Kidney (tissue), 14 donors: ENCODE data around the gene ADGRV1. TPM values are rescaled to one million over a fixed set of nuclear protein-coding genes. Genes with fewer than 3 reads are reported as not detected.

ENCODE experiments used
- DNase-seq, 5 donors: peaks; one replicate each; pipeline ENCODE4 v3.0.0-alpha.2; 2013 to 2020
- FAIRE-seq: peaks from 2 replicates; lab custom pipeline; 2012; peaks lifted over from hg19 to GRCh38; lab: Jason Lieb, UNC
- H3K27ac ChIP-seq, 2 donors: one replicate each; pipeline ENCODE4 v1.7.0; 2013; ENCODE audit warnings: low read depth in 2 of 2, low read length in 2 of 2, inconsistent platforms in 1 of 2
- H3K27me3 ChIP-seq: one replicate; pipeline ENCODE4 v1.7.1; 2013; ENCODE audit warnings: low read length, inconsistent platforms; ENCODE audit not compliant: control insufficient read depth, insufficient read depth
- H3K36me3 ChIP-seq, 3 donors: one replicate each; pipeline versions ENCODE4 v1.7.0 to v1.7.1; 2013; ENCODE audit warnings: low read length in 3 of 3, control low read depth in 1 of 3, inconsistent platforms in 1 of 3; ENCODE audit not compliant: insufficient read depth in 3 of 3, control insufficient read depth in 2 of 3
- H3K4me1 ChIP-seq, 3 donors: one replicate each; pipeline versions ENCODE4 v1.7.0 to v1.7.1; 2013; ENCODE audit warnings: low read length in 3 of 3, inconsistent platforms in 1 of 3, low read depth in 1 of 3; ENCODE audit not compliant: control insufficient read depth in 2 of 3, insufficient read depth in 2 of 3
- H3K4me3 ChIP-seq, 3 donors: one replicate each; pipeline versions ENCODE4 v1.7.0 to v1.8.1; 2013; ENCODE audit warnings: low read length in 3 of 3, control low read depth in 1 of 3, inconsistent platforms in 1 of 3
- H3K9ac ChIP-seq, 3 donors: one replicate each; pipeline versions ENCODE4 v1.7.0 to v1.7.1; 2013; ENCODE audit warnings: low read length in 3 of 3, control low read depth in 1 of 3, inconsistent platforms in 1 of 3
- H3K9me3 ChIP-seq, 3 donors: one replicate each; pipeline versions ENCODE4 v1.7.0 to v1.7.1; 2013; ENCODE audit warnings: low read length in 3 of 3, control low read depth in 1 of 3, inconsistent platforms in 1 of 3; ENCODE audit not compliant: control insufficient read depth in 2 of 3, insufficient read depth in 1 of 3
- CTCF ChIP-seq: IDR thresholded peaks from 3 replicates; pipeline ENCODE4 v1.5.1; 2012; ENCODE audit warnings: mild to moderate bottlenecking, moderate library complexity, borderline replicate concordance; ENCODE audit not compliant: insufficient read depth; ENCODE audit errors: extremely low read depth
- intact Hi-C: fragments of 100-400 bp; cut with DNase I; formaldehyde crosslinking; loops from one replicate; pipeline ENCODE4 v1.11.1; 2022
- polyA plus RNA-seq: library from polyadenylated mRNA; stranded (reverse); fragments of 350-450 nt; fragmentation: Illumina TruSeq; extraction: RNeasy Lipid Tissue Mini Kit (QIAGEN cat#74804); gene quantifications from one replicate; pipeline ENCODE4 v1.2.3, GENCODE V29; 2014; ENCODE audit warnings: low read depth, low replicate concordance; ENCODE audit not compliant: insufficient read depth
- total RNA-seq: library from RNA; stranded (reverse); fragmentation: NEBNext Ultra II Directional; extraction: Animal tissue kit (Norgen Biotek cat#: 25700); gene quantifications from one replicate; pipeline ENCODE4 v1.2.1, GENCODE V29; 2021
- donor health status: control.
- donor health status: control.
- donor health status: control.
- donor health status: control.
- donor health status: control.
- donor health status: DM: yes; HTN: yes; CAD: no.
- donor health status: Normal renal cell carcinoma (clear cell type).

Gene ADGRV1
- total and polyA plus RNA-seq, 2 donors from 2014 or later, result 7.0 to 7.3 TPM

DNA sequence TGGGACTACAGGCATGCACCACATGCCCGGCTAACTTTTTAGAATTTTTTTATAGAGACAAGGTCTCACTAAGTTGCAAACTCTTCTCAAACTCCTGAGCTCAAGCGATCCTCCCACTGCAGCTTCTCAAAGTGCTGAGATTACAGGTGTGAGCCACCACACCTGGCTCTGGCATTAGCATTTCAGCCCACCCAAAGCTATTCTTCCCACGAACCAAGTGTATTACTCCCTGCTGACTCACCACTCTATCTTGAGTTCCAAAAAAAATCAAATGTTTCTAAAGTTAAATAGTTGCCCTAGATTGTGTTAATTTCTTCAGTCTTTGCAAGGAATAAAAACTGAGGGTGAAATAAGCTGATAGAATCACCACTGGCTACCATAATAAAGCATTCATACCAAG, 619.0 kb downstream of the ADGRV1 start:
- no peak overlapping the region for H3K4me3 ChIP-seq
- no peak for FAIRE-seq
- H3K27ac ChIP-seq, result no peak overlapping the region
- no peak for TF ChIP-seq CTCF
- no peaks in the 10 kb centered on the region for H3K9me3 ChIP-seq
- H3K27me3 ChIP-seq, result no peaks in the 10 kb centered on the region
- H3K9ac ChIP-seq, result no peak overlapping the region
- peaks cover 0 to 5% (median 3%) of the 10 kb centered on the region in 3 donors for H3K4me1 ChIP-seq
- no peak for DNase-seq
- no peaks in the 10 kb centered on the region for H3K36me3 ChIP-seq
- intact Hi-C loops, result no loop called here

DNA sequence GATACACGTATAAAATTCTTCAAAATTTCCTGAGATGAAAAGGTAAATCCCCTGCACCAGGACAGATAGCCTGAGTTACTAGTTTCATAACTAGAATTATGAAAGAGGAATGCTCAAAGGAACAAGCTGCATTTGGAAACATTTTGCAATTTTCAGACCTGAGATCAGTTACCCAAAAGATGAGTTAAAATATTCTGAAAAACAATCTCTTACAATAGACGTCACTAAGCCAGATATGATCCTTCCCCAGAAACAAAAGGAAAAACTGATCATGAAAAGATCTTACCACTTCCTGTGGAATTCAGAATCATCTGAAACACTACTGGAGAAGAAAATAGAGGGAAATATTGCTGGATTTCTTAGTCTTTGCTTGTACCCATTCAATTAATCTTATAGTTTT, 619.9 kb downstream of the ADGRV1 start:
- no peak for TF ChIP-seq CTCF
- Histone ChIP-seq H3K4me3 (no peak overlapping the region), H3K4me1 (peaks cover 0 to 5% (median 3%) of the 10 kb centered on the region in 3 donors), H3K36me3 (no peaks in the 10 kb centered on the region), H3K27ac (no peak overlapping the region), H3K27me3 (no peaks in the 10 kb centered on the region), H3K9me3 (no peaks in the 10 kb centered on the region), H3K9ac (no peak overlapping the region)
- no peak for FAIRE-seq
- intact Hi-C loops, result no loop called here
- no peak for DNase-seq

DNA sequence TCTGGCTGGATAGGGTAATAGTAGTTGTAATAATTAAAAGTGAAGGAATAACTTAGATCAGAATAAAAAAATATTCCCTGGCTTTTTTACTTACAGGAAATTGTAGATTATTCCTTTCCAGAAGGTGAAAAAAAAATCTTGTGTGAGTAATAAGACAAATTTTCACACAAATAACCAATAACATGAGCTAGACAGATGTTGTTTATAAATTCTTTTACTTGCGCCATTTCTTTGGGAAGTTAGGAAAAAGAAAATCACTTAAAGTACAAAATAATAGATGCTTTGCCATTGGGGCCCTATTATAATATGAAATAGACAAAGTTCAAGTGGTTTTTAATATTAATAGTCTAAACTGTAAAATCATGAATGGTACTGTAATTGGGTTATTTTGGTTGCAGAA, 620.4 kb downstream of the ADGRV1 start:
- H3K9me3 ChIP-seq, result no peaks in the 10 kb centered on the region
- FAIRE-seq (no peak), DNase-seq (no peak)
- no peak for TF ChIP-seq CTCF
- no peak overlapping the region for H3K9ac ChIP-seq
- H3K36me3 ChIP-seq, result no peaks in the 10 kb centered on the region
- intact Hi-C loops, result no loop called here
- H3K27me3 ChIP-seq, result no peaks in the 10 kb centered on the region
- H3K4me1 ChIP-seq, result peaks cover 0 to 5% (median 3%) of the 10 kb centered on the region in 3 donors
- no peak overlapping the region for H3K27ac ChIP-seq
- H3K4me3 ChIP-seq, result no peak overlapping the region

GRCh38 chr5:91180506-91180905, 621.9 kb downstream of the ADGRV1 start:
- intact Hi-C loops, result no loop called here
- H3K9me3 ChIP-seq, result no peaks in the 10 kb centered on the region
- FAIRE-seq (no peak), DNase-seq (no peak)
- H3K27ac ChIP-seq, result no peak overlapping the region
- H3K4me3 ChIP-seq, result no peak overlapping the region
- no peaks in the 10 kb centered on the region for H3K27me3 ChIP-seq
- no peak for TF ChIP-seq CTCF
- peaks cover 0 to 3% (median 0%) of the 10 kb centered on the region in 3 donors for H3K4me1 ChIP-seq
- no peak overlapping the region for H3K9ac ChIP-seq
- no peaks in the 10 kb centered on the region for H3K36me3 ChIP-seq
